Measurements from ENCODE around the gene MTSS2. TPM values are rescaled to one million over a fixed set of nuclear protein-coding genes. Genes with fewer than 3 reads are reported as not detected.

The MTSS2 gene
- total RNA-seq, 1 experiment from 2014 or later: 27.1 TPM

- Mint-ChIP-seq H3K36me3 (ENCODE audit: insufficient read depth, unreplicated experiment) (peaks cover 23% of the 10 kb centered on the region), H3K27me3 (ENCODE audit: unreplicated experiment) (no peaks in the 10 kb centered on the region), H3K4me1 (ENCODE audit: low read depth, unreplicated experiment) (peaks cover 24% of the 10 kb centered on the region), H3K9me3 (ENCODE audit: low read depth, unreplicated experiment) (no peaks in the 10 kb centered on the region), H3K4me3 (ENCODE audit: low read depth, unreplicated experiment) (no peak overlapping the region), H3K27ac (ENCODE audit: unreplicated experiment) (peak overlapping the region; percentile 37)
- no peak for TF ChIP-seq CTCF (IDR thresholded peaks at IDR 0.05; ENCODE audit: unreplicated experiment)
- intact Hi-C loops (cut with micrococcal nuclease; ENCODE audit: unreplicated experiment): no loop called here
- BruUV-seq (replicated peaks): no TSS peak
- no peak for DNase-seq
- CTCF ChIA-PET: interaction anchor here (1.4 kb wide), 1 partner anchor 70 kb away, joined by 5 read pairs; no protein-coding TSS in a partner anchor
These were observed 11.8 kb upstream of the MTSS2 start for GRCh38 chr16:70697594-70698170.

GRCh38 chr16:70696952-70697593 lies 11.2 kb upstream of the MTSS2 start:
- TF ChIP-seq CTCF (IDR thresholded peaks at IDR 0.05; ENCODE audit: unreplicated experiment): no peak
- CTCF ChIA-PET: interaction anchor here (1.4 kb wide), 1 partner anchor 71 kb away, joined by 5 read pairs; no protein-coding TSS in a partner anchor
- no peaks in the 10 kb centered on the region for H3K9me3 Mint-ChIP-seq (ENCODE audit: low read depth, unreplicated experiment)
- peak; percentile 71 for DNase-seq
- H3K36me3 Mint-ChIP-seq (ENCODE audit: insufficient read depth, unreplicated experiment): peaks cover 17% of the 10 kb centered on the region
- H3K27ac Mint-ChIP-seq (ENCODE audit: unreplicated experiment): no peak overlapping the region
- intact Hi-C loops (cut with micrococcal nuclease; ENCODE audit: unreplicated experiment): no loop called here
- H3K27me3 Mint-ChIP-seq (ENCODE audit: unreplicated experiment): no peaks in the 10 kb centered on the region
- no TSS peak for BruUV-seq (replicated peaks)
- no peak overlapping the region for H3K4me3 Mint-ChIP-seq (ENCODE audit: low read depth, unreplicated experiment)
- peaks cover 24% of the 10 kb centered on the region for H3K4me1 Mint-ChIP-seq (ENCODE audit: low read depth, unreplicated experiment)

DNA sequence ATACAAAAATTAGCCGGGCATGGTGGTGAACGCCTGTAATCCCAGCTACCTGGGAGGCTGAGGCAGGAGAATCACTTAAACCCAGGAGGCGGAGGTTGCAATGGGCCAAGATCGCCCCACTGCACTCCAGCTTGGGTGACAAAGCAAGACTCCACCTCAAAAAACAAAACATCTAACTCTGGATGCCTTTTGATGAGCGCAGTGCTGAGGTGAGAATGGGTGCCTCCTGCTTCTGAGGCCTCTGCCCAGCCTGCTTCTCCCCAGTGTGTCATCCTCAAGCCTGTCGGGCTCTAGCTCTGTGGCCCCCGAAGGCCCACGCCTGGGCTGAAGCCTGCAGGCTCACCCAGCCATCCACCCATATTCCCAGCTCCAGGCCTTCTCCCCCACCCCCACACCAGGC lies 10.5 kb upstream of the MTSS2 start:
- H3K4me3 Mint-ChIP-seq (ENCODE audit: low read depth, unreplicated experiment): no peak overlapping the region
- intact Hi-C loops (cut with micrococcal nuclease; ENCODE audit: unreplicated experiment): no loop called here
- no peaks in the 10 kb centered on the region for H3K9me3 Mint-ChIP-seq (ENCODE audit: low read depth, unreplicated experiment)
- no peak overlapping the region for H3K27ac Mint-ChIP-seq (ENCODE audit: unreplicated experiment)
- no peak for TF ChIP-seq CTCF (IDR thresholded peaks at IDR 0.05; ENCODE audit: unreplicated experiment)
- DNase-seq: no peak
- H3K36me3 Mint-ChIP-seq (ENCODE audit: insufficient read depth, unreplicated experiment): peaks cover 17% of the 10 kb centered on the region
- BruUV-seq (replicated peaks): no TSS peak
- CTCF ChIA-PET: interaction anchor here (1.4 kb wide), 1 partner anchor 72 kb away, joined by 5 read pairs; no protein-coding TSS in a partner anchor
- peaks cover 24% of the 10 kb centered on the region for H3K4me1 Mint-ChIP-seq (ENCODE audit: low read depth, unreplicated experiment)
- no peaks in the 10 kb centered on the region for H3K27me3 Mint-ChIP-seq (ENCODE audit: unreplicated experiment)

DNA sequence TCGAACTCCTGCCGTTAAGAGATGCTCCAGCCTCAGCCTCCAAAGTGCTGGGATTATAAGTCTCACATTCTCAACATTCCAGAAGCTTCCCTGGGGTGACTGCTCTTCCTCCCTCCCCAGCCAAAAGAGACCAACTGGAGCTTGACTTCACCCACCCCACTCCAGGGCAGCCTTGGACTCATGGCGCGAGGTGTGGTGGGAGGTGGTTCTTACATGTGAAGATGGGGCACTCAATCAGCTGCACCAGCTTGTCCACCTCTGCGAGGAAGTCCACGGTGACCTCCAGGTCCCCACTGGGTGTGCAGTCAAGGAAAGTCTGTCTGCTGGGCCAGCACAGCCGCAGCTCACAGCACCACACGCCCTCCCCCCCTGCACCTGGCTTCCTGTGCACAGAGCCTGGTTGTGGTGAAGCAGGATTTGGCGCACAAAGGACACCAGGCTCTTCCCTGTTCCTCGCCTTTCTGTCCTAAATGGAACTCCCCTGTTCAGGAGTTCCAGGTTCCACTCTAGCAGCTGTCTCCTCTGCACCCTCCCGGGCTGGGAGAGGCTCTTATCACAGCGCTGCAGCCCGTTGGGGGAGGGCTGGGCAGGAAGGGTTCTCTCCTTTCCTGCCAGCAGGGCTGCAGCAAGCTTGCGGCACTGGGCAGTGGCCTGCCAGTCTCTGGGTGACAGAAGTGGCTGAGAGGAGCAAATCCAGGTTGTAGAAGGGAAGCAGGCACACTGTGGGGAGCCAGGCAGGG lies 9.6 kb upstream of the MTSS2 start:
- Mint-ChIP-seq H3K36me3 (ENCODE audit: insufficient read depth, unreplicated experiment) (peaks cover 17% of the 10 kb centered on the region), H3K27ac (ENCODE audit: unreplicated experiment) (no peak overlapping the region), H3K4me1 (ENCODE audit: low read depth, unreplicated experiment) (peaks cover 24% of the 10 kb centered on the region), H3K27me3 (ENCODE audit: unreplicated experiment) (no peaks in the 10 kb centered on the region), H3K4me3 (ENCODE audit: low read depth, unreplicated experiment) (no peak overlapping the region), H3K9me3 (ENCODE audit: low read depth, unreplicated experiment) (no peaks in the 10 kb centered on the region)
- BruUV-seq (replicated peaks): no TSS peak
- peak; percentile 54 for DNase-seq
- CTCF ChIA-PET: interaction anchor here (0.6 to 1.1 kb wide), 3 partner anchors 12 to 72 kb away, joined by 3 to 4 read pairs (median 3); no protein-coding TSS in a partner anchor
- TF ChIP-seq CTCF (IDR thresholded peaks at IDR 0.05; ENCODE audit: unreplicated experiment): no peak
- intact Hi-C loops (cut with micrococcal nuclease; ENCODE audit: unreplicated experiment): no loop called here
